ENCODE measurements around the gene SNED1. TPM values are rescaled to one million over a fixed set of nuclear protein-coding genes. Genes with fewer than 3 reads are reported as not detected.

SNED1 gene
- total RNA-seq, 1 experiment from 2014 or later, result 3.2 TPM

GRCh38 chr2:240966906-240967680 is 31.3 kb upstream of the SNED1 start:
- H3K4me3 Mint-ChIP-seq, result no peak overlapping the region
- POLR2A ChIA-PET, result interaction anchor here (0.7 kb wide), 1 partner anchor 17 kb away, joined by 3 read pairs; no protein-coding TSS in a partner anchor
- no peaks in the 10 kb centered on the region for H3K9me3 Mint-ChIP-seq
- ATAC-seq (peak; percentile 40), DNase-seq (ENCODE audit: low spot score) (peak; percentile 23)
- H3K27ac Mint-ChIP-seq, result no peak overlapping the region
- no peaks in the 10 kb centered on the region for H3K27me3 Mint-ChIP-seq (ENCODE audit: low read depth)
- H3K36me3 Mint-ChIP-seq, result no peaks in the 10 kb centered on the region
- TF ChIP-seq PRDM15 (CRISPR knock-in tag; IDR thresholded peaks at IDR 0.05) (no peak), AR (CRISPR knock-in tag; IDR thresholded peaks at IDR 0.05) (no peak), CBFB (CRISPR knock-in tag; IDR thresholded peaks at IDR 0.05; ENCODE audit: low read depth) (no peak), ZNF512 (CRISPR knock-in tag; IDR thresholded peaks at IDR 0.05; ENCODE audit: borderline replicate concordance) (no peak), ATF3 (CRISPR knock-in tag; conservative IDR thresholded peaks at IDR 0.05) (no peak), GABPB1 (CRISPR knock-in tag; IDR thresholded peaks at IDR 0.05) (no peak), TEAD1 (CRISPR knock-in tag; IDR thresholded peaks at IDR 0.05) (no peak), ZNF532 (CRISPR knock-in tag; IDR thresholded peaks at IDR 0.05; ENCODE audit: borderline replicate concordance) (no peak), PREB (CRISPR knock-in tag; IDR thresholded peaks at IDR 0.05; ENCODE audit: borderline replicate concordance) (no peak), NFE2L1 (CRISPR knock-in tag; IDR thresholded peaks at IDR 0.05) (no peak), ZMAT4 (CRISPR knock-in tag; IDR thresholded peaks at IDR 0.05) (no peak), MXD4 (CRISPR knock-in tag; IDR thresholded peaks at IDR 0.05; ENCODE audit: borderline replicate concordance) (no peak), NFYB (CRISPR knock-in tag; conservative IDR thresholded peaks at IDR 0.05; ENCODE audit: low read depth) (no peak), E2F4 (CRISPR knock-in tag; IDR thresholded peaks at IDR 0.05; ENCODE audit: borderline replicate concordance, low read depth) (no peak), ATF2 (CRISPR knock-in tag; IDR thresholded peaks at IDR 0.05; ENCODE audit: borderline replicate concordance, low read depth) (no peak), MAX (CRISPR knock-in tag; IDR thresholded peaks at IDR 0.05) (no peak), TP53 (CRISPR knock-in tag; IDR thresholded peaks at IDR 0.05) (no peak), NR1H2 (CRISPR knock-in tag; IDR thresholded peaks at IDR 0.05) (no peak)
- CTCF ChIA-PET, result interaction anchor here (1.0 to 2.4 kb wide), 3 partner anchors 16 to 111 kb away, joined by 3 to 11 read pairs (median 4); no protein-coding TSS in a partner anchor
- H3K4me1 Mint-ChIP-seq, result peaks cover 3% of the 10 kb centered on the region; the same call in 1 of the 2 replicates
